GM21737 (cell line): Measurements from ENCODE around the gene PRSS2.

Experiments
- ATAC-seq: cut with Tn5 transposase; IDR thresholded peaks from one replicate; pipeline ENCODE4 v1.9.1; 2021; ENCODE audit warnings: mild to moderate bottlenecking, moderate library complexity; ENCODE audit not compliant: unreplicated experiment

The PRSS2 gene

GRCh38 chr7:142800088-142800487 is 29.3 kb downstream of the PRSS2 start:
- no peak for ATAC-seq

GRCh38 chr7:142800699-142801260 is 30.0 kb downstream of the PRSS2 start:
- no peak for ATAC-seq

- no peak for ATAC-seq
These were observed 31.0 kb downstream of the PRSS2 start for GRCh38 chr7:142801601-142802295.

GRCh38 chr7:142802301-142802700 is 31.5 kb downstream of the PRSS2 start:
- ATAC-seq: no peak

GRCh38 chr7:142803901-142804300 is 33.1 kb downstream of the PRSS2 start:
- no peak for ATAC-seq

GRCh38 chr7:142804728-142805207 is 34.0 kb downstream of the PRSS2 start:
- no peak for ATAC-seq

GRCh38 chr7:142805350-142806021 is 34.7 kb downstream of the PRSS2 start:
- no peak for ATAC-seq

- no peak for ATAC-seq
These were observed 35.2 kb downstream of the PRSS2 start for GRCh38 chr7:142806022-142806356.

- no peak for ATAC-seq
These were observed 36.2 kb downstream of the PRSS2 start for GRCh38 chr7:142806957-142807356.

GRCh38 chr7:142807855-142808460 is 37.2 kb downstream of the PRSS2 start:
- ATAC-seq: no peak

- ATAC-seq: peak; percentile 24
These were observed 37.7 kb downstream of the PRSS2 start for GRCh38 chr7:142808461-142808801.

- ATAC-seq: peak; percentile 84
These were observed 38.2 kb downstream of the PRSS2 start for GRCh38 chr7:142808802-142809583.

GRCh38 chr7:142809671-142810070 is 38.9 kb downstream of the PRSS2 start:
- no peak for ATAC-seq

GRCh38 chr7:142811154-142811737 is 40.5 kb downstream of the PRSS2 start:
- ATAC-seq: no peak

GRCh38 chr7:142812437-142813215 is 41.9 kb downstream of the PRSS2 start:
- no peak for ATAC-seq

- no peak for ATAC-seq
These were observed 42.5 kb downstream of the PRSS2 start for GRCh38 chr7:142813226-142813625.

- ATAC-seq: no peak
These were observed 42.9 kb downstream of the PRSS2 start for GRCh38 chr7:142813699-142814098.

- no peak for ATAC-seq
These were observed 43.7 kb downstream of the PRSS2 start for GRCh38 chr7:142814451-142814850.

GRCh38 chr7:142815134-142815533 is 44.4 kb downstream of the PRSS2 start:
- ATAC-seq: no peak

GRCh38 chr7:142817506-142817905 is 46.7 kb downstream of the PRSS2 start:
- no peak for ATAC-seq
